GM19452 (cell line): ENCODE results near the gene IFRD2.

ENCODE experiments used
- ATAC-seq: cut with Tn5 transposase; IDR thresholded peaks from one replicate; pipeline ENCODE4 v1.9.1; 2021; ENCODE audit not compliant: unreplicated experiment

IFRD2 gene

DNA sequence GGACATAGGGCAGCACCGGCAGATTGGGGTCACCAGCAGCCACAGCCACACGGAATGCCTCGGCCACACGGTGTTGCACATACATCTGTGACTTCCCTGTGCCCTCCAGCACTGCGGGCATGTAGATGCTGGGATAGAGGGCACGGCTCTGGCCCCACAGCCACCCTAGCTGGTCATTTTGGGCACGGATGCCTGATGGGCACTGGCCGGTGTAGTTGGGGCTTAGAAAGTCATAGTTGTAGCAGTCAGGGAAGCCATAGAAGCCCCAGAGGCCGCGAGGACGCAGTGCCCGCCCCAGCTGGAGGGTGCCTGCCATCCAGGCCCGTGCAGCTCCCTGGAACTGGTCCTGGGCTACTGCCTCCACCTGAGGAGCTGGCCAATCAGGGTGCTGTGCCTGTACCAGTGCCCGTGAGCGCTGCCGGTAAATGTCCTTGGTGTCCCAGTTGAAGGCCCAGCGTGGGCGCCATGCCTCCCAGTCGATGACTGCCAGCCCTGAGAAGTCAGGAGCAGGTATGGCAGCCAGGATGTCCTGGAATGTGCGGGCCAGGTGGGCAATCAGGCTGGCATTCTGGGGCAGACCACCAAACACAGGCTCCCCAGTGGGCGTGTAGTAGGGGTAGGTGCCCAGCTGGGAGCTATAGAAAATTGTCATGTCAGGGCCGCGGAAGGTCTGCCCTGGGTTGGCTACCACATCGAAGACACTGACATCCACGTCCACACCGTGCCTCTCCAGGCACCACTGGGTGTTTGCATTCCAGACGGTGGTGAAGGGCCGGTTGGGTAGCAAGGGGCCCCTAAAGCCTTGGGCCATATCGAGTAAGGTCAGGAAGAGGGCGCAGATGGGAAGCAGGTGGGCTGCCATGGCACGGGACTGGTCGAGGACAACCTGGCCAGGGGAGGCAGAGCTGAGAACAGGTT, 10.1 kb upstream of the IFRD2 start:
- ATAC-seq = no peak

- no peak for ATAC-seq
These were observed 8.5 kb upstream of the IFRD2 start for GRCh38 chr3:50300681-50301254.

DNA sequence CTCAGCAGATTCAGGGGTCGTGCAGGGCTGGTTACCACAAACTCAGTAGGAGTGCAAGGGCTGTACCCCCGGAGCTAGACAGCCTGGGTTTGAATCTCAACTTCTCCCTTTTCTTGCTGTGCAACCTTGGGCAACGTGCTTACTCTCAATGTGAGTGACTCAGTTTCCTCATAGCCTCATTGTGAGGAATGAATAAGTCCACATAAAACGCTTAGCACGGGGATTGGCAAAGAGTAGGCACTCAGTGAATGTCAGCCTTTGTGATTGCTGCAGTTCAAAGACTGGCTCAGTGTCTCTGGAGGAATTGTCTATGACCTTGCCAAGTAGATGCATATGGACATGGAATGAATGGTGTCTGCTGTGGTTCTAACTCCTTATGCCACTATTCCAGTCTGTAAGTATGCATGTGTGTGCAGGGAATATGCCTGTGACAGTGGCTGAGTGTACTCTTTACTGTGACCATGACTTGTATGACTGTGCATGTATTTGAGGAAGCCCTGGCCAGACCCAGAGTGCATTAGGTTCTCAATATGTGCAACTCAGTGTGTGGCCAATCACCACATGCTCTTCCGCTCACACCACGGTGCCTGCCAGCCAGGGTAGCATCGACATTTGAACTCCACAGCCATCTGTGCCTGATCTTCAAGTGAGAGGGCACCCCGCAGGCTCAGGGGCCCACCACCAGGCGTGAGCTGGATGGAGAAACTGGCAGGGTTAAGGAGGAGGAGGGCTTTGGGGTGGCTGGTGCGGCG, 7.9 kb upstream of the IFRD2 start:
- no peak for ATAC-seq

DNA sequence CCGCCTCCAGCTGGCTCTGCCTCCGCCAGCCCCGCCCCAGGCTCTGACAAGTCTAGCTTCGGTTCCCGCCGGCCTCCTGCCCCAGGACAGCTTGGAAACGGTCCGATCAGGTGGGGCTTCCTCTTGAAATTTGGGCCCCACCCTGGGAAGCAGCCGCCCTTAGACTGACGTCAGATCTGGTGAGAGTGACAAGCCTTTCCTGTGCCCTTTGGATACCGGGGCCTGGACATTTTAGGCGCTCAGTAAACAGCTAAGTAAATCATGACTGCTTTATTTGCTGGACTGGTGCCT, 7.4 kb upstream of the IFRD2 start:
- ATAC-seq = no peak

GRCh38 chr3:50298836-50299637, 6.8 kb upstream of the IFRD2 start, which contains the start of the genes HYAL3 and NAA80:
HYAL3 (minus strand) TSS chr3:50299405; CDS start chr3:50295602, 3,803 bp downstream.
NAA80 (minus strand) TSS chr3:50299405; CDS start chr3:50297463, 1,942 bp downstream.
- ATAC-seq = peak; percentile 83

DNA sequence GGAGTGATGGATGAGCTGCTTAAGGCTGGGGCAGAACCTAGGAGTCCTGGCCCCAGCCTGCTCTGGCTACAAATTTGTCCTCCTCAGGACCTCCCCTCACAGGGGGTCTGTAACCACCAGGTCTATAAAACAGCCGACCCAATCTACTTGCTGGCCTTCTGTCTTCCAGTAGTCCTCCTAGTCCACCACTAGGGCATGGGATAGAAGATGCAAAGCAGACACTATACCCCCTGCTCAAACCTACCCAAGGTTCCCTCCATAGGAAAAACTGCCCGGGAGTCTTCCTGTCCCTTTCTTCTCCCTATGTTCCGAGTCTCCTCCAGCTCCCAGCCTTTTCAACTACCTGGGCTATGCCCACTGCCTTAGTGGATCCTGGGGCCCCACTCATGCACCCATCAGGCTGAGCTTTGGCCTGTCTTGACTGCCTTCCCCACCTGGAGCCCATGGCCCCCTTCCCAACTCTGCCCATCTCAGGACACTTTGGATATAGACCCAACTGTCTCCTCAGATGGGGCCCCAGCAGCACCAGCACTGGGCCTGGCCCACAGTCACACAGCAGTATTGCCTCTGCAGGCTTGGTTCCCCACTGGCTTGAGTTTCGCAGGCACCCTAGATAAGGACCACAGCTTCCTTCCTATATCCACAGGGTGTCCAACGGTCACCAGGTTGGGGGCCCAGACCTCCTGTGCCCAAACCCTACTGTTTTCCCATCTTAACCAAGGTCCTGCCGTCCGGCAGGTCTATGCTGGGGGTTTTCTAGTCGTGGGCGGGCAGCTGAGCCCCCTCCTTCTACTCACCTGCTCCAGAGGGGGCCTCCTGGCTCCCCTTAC, 5.9 kb upstream of the IFRD2 start:
- ATAC-seq = no peak

DNA sequence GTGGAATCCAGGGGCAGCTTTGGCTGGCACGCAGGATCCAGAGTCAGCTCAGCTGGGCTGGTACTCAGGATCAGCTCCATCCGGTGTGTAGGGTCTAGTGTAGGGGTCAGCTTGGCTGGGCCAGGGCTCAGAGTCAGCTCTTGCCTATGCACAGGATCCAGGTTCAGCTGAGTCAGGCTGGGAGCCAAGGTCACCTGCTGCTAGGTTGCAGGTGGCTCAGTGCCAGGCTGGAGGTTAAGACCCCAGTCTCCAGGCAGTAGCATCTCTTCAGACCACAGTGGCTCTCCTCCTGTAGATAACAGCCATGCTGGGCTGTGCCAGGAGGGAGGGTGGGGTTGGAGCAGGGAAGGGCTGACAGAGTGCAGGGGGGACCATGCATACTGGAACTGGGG, 5.2 kb upstream of the IFRD2 start:
- no peak for ATAC-seq

DNA sequence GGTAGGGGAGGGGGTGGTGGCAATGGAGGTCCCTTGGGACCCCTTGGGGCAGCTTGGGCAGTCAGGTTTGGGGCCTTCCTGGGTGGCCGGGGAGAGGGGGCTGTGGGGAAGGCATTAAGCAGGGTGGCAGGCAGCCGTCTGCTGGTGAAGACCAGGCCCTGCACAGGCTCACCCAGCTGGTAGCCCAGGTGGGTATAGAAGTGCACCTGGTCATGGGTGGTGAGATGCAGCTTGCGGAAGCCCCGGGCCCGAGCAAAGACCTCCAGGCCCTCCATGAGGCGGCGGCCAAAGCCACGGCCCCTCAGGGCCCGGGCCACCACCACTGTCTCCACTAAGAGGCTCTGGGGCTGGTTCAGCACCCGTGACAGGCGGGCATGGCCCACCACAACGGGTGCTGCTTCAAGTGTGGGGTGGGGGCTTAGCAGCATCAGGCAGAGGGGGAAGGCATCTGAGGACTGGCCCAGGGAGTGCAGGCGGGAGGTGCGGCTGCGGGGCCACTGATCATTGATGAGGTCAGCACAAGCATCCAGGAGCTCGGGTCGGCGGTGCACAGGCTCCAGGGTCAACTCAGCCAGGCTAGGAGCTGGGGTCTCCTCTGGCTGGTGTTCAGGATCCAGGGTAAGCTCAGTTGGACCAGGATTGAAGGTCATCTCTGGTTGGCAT, 4.6 kb upstream of the IFRD2 start:
- ATAC-seq = no peak

DNA sequence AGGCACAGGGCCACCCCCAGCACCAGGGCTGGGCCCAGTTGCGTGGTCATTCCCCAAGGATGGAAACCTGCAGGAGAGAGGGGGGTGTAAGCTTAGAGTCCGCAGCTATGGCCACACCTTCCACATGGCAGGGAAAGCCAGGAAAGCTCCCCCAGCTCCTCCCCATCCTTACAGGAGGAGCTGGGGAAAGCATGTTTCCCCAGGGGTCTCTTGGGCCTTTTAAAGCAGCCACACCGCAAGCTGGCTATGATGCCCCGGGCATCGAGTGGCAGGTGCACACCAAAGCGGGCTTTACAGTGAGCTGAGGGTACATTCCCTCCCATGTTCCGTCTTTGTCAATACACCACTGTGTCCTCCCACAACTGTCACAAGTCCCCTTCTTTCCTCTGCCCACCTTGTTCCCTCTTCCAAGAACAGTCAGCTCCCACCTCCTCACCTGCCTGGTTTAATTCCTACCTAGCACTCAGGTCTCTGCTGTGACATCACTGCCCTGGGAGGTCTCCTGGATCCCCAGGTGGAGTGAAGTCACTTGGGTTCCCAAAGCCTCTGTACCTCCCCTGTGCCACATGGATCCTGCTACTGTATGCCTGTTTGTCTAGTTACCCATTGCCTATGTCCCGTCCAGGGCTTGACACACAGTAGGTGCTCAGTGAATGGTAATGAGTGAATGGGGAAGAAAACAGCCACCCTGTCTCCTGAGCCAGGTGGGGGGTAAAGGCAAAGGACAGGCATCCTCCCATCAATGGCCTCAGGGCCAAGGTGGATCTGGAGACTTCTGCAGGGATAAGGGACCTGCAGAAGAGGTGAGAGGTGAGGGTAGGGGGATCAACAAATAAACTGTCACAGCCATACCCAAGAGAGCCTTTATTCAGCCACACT, 3.6 kb upstream of the IFRD2 start:
- ATAC-seq = no peak

DNA sequence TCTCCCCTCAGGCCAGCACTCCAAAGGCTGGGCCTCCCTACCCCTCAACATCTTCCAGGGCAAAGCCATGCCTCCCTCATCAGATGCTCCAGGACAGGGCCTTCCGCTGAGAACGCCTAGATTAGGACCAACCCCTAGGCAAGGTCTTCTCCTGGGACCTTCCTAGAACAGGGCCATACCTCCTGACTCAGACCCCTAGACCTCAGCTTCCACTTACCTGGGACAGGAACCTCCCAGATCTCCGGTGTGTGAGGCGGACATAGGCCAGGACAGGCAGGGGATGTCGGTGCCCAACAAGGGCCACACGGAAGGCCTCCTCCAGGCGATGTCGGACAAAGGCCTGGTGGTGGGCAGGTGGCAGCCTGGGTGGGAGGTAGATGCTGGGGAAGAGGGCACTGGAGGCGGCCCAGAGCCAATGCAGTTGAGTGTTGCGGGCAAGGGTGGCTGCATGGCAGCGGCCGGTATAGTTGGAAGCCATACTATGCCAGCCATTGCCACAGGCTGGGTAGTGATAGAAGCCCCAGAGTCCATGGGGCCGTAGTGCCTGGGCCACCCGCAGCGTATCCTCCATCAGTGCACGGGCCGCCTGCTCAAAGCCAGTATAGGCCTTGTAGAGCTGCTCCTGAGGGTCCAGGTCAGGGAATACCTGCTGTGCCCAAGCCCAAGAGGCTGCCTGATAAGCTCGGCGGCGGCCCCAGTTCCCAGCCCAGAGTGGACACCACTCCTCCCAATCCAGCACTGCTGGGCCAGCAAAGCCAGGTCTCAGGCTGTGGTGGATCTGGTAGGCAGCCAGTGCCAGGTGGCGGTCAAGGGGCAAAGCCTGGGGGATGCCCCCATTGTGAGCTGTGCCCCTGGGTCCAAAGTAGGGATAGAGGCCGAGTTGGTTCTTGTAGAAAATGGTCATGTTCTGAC, 2.5 kb upstream of the IFRD2 start:
- no peak for ATAC-seq

GRCh38 chr3:50294089-50294488, 1.9 kb upstream of the IFRD2 start:
- no peak for ATAC-seq

- ATAC-seq = no peak
These were observed 1.0 kb upstream of the IFRD2 start for GRCh38 chr3:50293079-50293801.

- no peak for ATAC-seq
These were observed 2.0 kb downstream of the IFRD2 start for GRCh38 chr3:50290161-50290641.

- ATAC-seq = no peak
These were observed 3.1 kb downstream of the IFRD2 start for GRCh38 chr3:50289130-50289529.

DNA sequence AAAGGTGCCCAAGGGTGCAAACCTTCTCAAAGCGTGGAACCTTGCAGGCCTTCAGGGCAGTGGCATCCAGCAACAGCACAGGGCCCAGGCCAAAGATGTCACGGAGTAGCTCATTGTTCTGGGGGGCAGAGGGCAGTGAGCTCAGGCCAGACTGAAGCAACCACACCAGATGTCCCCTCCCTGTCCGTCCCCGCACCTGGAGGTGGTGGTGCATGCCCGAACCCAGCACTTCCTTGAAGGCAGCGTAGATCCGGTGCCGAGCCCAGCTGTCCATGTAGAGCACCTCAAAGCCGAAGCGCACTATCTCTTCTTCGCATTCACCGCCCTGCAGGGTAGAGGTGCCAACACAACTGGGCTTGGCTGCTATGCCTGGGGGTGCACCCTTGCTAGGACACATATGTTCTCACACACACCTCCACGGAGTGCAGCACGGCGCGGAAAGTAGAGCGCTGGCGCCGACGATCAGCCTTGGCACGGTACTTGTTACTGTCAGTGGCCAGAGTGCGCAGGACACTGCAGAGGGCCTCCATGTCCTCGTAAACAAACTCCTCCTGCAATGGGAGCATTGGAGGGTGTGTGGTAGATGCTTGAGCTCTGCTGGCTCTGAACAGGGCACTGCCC, 3.7 kb downstream of the IFRD2 start:
- no peak for ATAC-seq

DNA sequence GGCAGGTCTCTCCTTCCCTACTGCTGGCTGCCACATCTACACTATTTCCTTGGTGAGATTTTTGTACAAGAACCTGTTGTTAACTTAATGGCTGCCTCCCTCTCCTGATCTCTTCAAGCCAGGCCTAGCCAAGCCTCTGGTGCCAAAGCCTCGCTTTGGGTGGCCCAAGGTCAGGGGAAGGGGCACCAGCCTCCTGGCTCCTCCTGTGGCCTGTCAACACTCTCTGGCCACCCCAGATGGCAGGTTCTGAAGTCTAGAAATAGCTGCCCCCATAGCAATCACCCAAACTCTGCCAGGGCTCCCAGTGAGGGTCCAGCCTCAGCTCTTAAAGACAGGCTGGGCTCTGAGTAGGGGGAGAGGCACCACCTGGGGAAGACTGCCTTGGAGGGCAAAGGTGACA, 5.0 kb downstream of the IFRD2 start:
- ATAC-seq = no peak
